DND-41 (cell line): ENCODE results near the gene TMPRSS3.

Experiments
- ATAC-seq: fragments of 200-7000 bp; cut with Tn5 transposase; 3 replicates; pipeline ENCODE4 v1.9.1; 2021; ENCODE audit warnings: low read depth; ENCODE audit not compliant: insufficient read depth
- DNase-seq: peaks from one replicate; pipeline ENCODE4 v3.0.0-alpha.2; 2020
- H2AFZ ChIP-seq: 2 replicates; pipeline ENCODE4 v1.6.0; 2012; ENCODE audit warnings: low read depth, low read length
- H3K27ac ChIP-seq: 2 replicates; pipeline ENCODE4 v1.5.1; 2012; ENCODE audit warnings: low read length, inconsistent platforms
- H3K27me3 ChIP-seq: fragments of 200-600 bp; sonication (generic); 2 replicates; pipeline ENCODE4 v1.6.0; 2012; ENCODE audit warnings: low read length, mild to moderate bottlenecking, inconsistent platforms; ENCODE audit not compliant: insufficient read depth, poor library complexity
- H3K36me3 ChIP-seq: 2 replicates; pipeline ENCODE4 v1.5.1; 2012; ENCODE audit warnings: low read length, inconsistent platforms; ENCODE audit not compliant: insufficient read depth
- H3K4me1 ChIP-seq: 2 replicates; pipeline ENCODE4 v1.5.1; 2012; ENCODE audit warnings: mild to moderate bottlenecking, low read length; ENCODE audit not compliant: insufficient read depth
- H3K4me2 ChIP-seq: 2 replicates; pipeline ENCODE4 v1.6.0; 2012; ENCODE audit warnings: mild to moderate bottlenecking, moderate library complexity, low read length, inconsistent platforms; ENCODE audit not compliant: insufficient read depth
- H3K4me3 ChIP-seq, 2 experiments: fragments of 200-600 bp in 1 of 2; shearing (Covaris generic) in 1 of 2; 2 replicates each; pipeline ENCODE4 v1.5.1; 2012 to 2016; ENCODE audit warnings: inconsistent platforms in 2 of 2, low read length in 2 of 2, mild to moderate bottlenecking in 2 of 2, low read depth in 1 of 2, moderate library complexity in 1 of 2
- H3K79me2 ChIP-seq: 2 replicates; pipeline ENCODE4 v1.6.0; 2012; ENCODE audit warnings: low read length, inconsistent platforms; ENCODE audit not compliant: insufficient read depth
- H3K9ac ChIP-seq: 2 replicates; pipeline ENCODE4 v1.6.0; 2012; ENCODE audit warnings: low read depth, mild to moderate bottlenecking, inconsistent platforms, low read length, moderate library complexity
- H3K9me3 ChIP-seq: 2 replicates; pipeline ENCODE4 v1.5.1; 2012; ENCODE audit warnings: low read length, moderate library complexity, mild to moderate bottlenecking, inconsistent platforms; ENCODE audit not compliant: insufficient read depth, severe bottlenecking
- H4K20me1 ChIP-seq: 2 replicates; pipeline ENCODE4 v1.6.0; 2012; ENCODE audit warnings: low read length; ENCODE audit not compliant: insufficient read depth
- EZH2 ChIP-seq: IDR thresholded peaks from 3 replicates; pipeline ENCODE4 v1.6.1; 2012; ENCODE audit warnings: borderline replicate concordance, low read depth, mild to moderate bottlenecking, moderate library complexity, low read length, inconsistent platforms; ENCODE audit not compliant: severe bottlenecking
- TF ChIP-seq, protein P1 (sequence below): IDR thresholded peaks from 2 replicates; pipeline ENCODE4 v1.5.1; 2012; ENCODE audit warnings: borderline replicate concordance, low read length, moderate library complexity, mild to moderate bottlenecking; ENCODE audit not compliant: poor library complexity, severe bottlenecking; ENCODE audit errors: extremely low read depth

TMPRSS3 gene

DNA sequence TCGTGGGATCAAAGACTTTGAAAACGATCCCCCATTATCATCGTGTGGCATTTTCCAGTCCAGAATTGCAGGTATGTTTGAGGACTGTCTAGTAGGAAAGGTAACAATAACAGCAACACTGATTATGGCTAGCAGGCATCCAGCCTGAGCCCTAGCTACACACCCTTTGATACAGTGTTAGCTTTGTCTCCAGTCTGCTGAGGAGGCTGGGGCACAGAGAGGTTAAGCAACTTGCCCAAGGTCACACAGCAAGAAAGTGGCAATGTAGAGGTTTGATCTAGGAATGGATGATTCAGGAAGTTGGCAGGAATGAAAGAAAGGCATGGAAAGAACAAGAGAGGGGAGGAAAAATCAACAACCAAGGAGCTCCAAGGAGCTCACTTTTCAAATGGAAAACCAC is 39.0 kb upstream of the TMPRSS3 start:
- DNase-seq, result no peak
- no peak for ATAC-seq
- no peak overlapping the region; the same call in 1 of the 2 replicates for H3K27ac ChIP-seq
- TF ChIP-seq EZH2, result no peak
- TF ChIP-seq, protein P1, sequence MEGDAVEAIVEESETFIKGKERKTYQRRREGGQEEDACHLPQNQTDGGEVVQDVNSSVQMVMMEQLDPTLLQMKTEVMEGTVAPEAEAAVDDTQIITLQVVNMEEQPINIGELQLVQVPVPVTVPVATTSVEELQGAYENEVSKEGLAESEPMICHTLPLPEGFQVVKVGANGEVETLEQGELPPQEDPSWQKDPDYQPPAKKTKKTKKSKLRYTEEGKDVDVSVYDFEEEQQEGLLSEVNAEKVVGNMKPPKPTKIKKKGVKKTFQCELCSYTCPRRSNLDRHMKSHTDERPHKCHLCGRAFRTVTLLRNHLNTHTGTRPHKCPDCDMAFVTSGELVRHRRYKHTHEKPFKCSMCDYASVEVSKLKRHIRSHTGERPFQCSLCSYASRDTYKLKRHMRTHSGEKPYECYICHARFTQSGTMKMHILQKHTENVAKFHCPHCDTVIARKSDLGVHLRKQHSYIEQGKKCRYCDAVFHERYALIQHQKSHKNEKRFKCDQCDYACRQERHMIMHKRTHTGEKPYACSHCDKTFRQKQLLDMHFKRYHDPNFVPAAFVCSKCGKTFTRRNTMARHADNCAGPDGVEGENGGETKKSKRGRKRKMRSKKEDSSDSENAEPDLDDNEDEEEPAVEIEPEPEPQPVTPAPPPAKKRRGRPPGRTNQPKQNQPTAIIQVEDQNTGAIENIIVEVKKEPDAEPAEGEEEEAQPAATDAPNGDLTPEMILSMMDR, result no peak
- peaks cover 95% of the 10 kb centered on the region for H3K36me3 ChIP-seq
- H3K27me3 ChIP-seq, result no peaks in the 10 kb centered on the region
- no peak overlapping the region for H3K4me3 ChIP-seq
- no peaks in the 10 kb centered on the region for H3K79me2 ChIP-seq
- H3K9me3 ChIP-seq, result peaks cover 10% of the 10 kb centered on the region
- no peaks in the 10 kb centered on the region for H4K20me1 ChIP-seq
- no peak overlapping the region for H2AFZ ChIP-seq
- H3K9ac ChIP-seq, result no peak overlapping the region
- H3K4me2 ChIP-seq, result no peak overlapping the region
- H3K4me1 ChIP-seq, result no peaks in the 10 kb centered on the region

DNA sequence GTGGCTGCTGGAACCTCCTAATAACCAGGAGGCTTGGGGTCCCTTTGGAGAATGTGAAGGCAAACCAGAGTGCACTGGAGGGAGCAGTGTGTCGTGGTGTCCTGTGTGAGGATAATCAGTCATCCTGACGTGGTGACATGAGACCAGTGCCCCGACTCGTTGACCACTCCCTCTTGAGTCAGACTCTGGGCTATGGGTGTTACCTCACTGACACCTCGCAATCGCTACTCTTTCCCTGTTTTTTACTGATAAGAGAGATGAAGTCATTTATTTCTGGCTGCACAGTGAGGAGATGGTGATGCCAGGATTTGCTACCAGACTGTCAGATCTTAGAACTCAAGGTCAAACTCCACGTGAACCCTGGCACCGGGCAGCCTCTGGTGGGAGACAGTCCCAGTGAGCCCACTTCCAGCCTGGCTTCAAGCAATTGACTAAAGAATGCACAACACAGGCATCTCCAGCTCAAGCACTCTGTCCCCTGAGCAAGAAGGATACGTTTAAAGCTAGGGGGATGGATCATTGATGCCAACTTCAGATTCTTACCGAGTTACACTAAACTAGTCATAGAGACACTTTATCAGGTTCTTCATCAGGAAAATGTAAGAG is 38.2 kb upstream of the TMPRSS3 start:
- H3K36me3 ChIP-seq, result peaks cover 95% of the 10 kb centered on the region
- H3K4me3 ChIP-seq, result no peak overlapping the region
- H3K4me2 ChIP-seq, result no peak overlapping the region
- DNase-seq (no peak), ATAC-seq (no peak)
- H3K9ac ChIP-seq, result no peak overlapping the region
- no peaks in the 10 kb centered on the region for H4K20me1 ChIP-seq
- H3K9me3 ChIP-seq, result peaks cover 10% of the 10 kb centered on the region
- no peaks in the 10 kb centered on the region for H3K27me3 ChIP-seq
- H2AFZ ChIP-seq, result no peak overlapping the region
- H3K79me2 ChIP-seq, result no peaks in the 10 kb centered on the region
- peak overlapping the region; percentile 9; the same call in 1 of the 2 replicates for H3K27ac ChIP-seq
- TF ChIP-seq, protein P1, result no peak
- no peak for TF ChIP-seq EZH2
- H3K4me1 ChIP-seq, result no peaks in the 10 kb centered on the region

DNA sequence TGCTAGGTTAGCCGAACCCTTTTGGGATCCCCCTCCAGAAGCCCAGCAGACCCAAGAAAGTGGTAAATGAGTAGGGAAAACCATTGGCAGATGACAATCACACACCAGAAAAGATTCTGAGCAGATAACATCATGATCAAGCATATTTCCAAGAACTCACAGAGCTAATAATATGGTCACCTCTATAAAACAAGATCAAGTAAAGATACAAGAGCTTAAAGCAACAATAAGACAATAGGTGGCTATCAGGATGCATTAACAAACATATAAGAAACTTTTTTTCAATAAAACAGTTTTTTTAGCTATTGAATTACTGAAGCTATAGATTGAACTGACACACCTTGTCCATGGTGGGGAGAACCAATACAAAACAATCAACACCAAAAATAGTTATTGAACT is 36.8 kb upstream of the TMPRSS3 start:
- Histone ChIP-seq H2AFZ (no peak overlapping the region), H3K9ac (no peak overlapping the region), H3K9me3 (peaks cover 10% of the 10 kb centered on the region), H3K4me3 (no peak overlapping the region), H3K27me3 (no peaks in the 10 kb centered on the region), H4K20me1 (no peaks in the 10 kb centered on the region), H3K27ac (no peak overlapping the region), H3K4me1 (no peaks in the 10 kb centered on the region), H3K79me2 (no peaks in the 10 kb centered on the region), H3K4me2 (no peak overlapping the region), H3K36me3 (peaks cover 95% of the 10 kb centered on the region)
- TF ChIP-seq, protein P1, result no peak
- no peak for TF ChIP-seq EZH2
- no peak for DNase-seq
- no peak for ATAC-seq
